ENCODE results near the gene CTRB2. TPM values are rescaled to one million over a fixed set of nuclear protein-coding genes. Genes with fewer than 3 reads are reported as not detected.

CTRB2 gene
- total RNA-seq, 1 donor from 2014 or later = not detected

DNA sequence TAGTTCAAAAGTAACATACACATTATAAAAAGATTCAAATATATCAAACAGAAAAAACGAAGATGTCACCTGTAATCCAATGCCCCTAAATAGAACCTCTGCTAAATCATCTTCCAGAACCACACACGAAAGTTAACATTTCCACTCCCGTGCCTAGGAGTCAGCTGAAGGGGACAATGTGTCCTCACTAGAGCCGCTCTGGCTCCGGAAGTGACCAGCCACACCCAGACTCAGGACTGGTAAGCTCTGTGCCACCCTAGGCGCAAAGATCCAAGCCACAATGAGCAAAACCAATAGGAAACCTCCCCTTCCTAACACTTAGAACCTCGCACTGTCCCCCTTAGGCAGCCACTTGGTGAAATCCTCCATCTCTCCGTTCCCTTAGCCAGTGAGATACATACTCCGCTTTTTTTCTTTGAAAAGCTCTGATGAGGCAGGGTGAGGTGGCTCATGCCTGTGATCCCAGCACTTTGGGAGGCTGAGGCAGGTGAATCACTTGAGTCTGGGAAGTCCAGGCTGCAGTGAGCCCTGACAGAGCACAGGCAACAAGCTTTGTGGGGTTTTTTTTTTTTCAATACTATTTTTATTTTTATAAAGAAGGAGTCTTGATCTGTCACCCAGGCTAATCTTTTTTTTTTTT lies 23.6 kb upstream of the CTRB2 start:
- TF ChIP-seq, protein P1, sequence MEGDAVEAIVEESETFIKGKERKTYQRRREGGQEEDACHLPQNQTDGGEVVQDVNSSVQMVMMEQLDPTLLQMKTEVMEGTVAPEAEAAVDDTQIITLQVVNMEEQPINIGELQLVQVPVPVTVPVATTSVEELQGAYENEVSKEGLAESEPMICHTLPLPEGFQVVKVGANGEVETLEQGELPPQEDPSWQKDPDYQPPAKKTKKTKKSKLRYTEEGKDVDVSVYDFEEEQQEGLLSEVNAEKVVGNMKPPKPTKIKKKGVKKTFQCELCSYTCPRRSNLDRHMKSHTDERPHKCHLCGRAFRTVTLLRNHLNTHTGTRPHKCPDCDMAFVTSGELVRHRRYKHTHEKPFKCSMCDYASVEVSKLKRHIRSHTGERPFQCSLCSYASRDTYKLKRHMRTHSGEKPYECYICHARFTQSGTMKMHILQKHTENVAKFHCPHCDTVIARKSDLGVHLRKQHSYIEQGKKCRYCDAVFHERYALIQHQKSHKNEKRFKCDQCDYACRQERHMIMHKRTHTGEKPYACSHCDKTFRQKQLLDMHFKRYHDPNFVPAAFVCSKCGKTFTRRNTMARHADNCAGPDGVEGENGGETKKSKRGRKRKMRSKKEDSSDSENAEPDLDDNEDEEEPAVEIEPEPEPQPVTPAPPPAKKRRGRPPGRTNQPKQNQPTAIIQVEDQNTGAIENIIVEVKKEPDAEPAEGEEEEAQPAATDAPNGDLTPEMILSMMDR (conservative IDR thresholded peaks at IDR 0.05) = no peak
- H3K27ac Mint-ChIP-seq (ENCODE audit: unreplicated experiment) = no peak overlapping the region
- peak overlapping the region; percentile 45 for H3K4me3 Mint-ChIP-seq
- no peaks in the 10 kb centered on the region for H3K9me3 Mint-ChIP-seq
- DNase-seq (ENCODE audit: low read depth, low spot score) = no peak
- peaks cover 3% of the 10 kb centered on the region for H3K36me3 Mint-ChIP-seq (ENCODE audit: low read depth)
- H3K4me1 Mint-ChIP-seq = peaks cover 9% of the 10 kb centered on the region
- peaks cover 3% of the 10 kb centered on the region for H3K27me3 Mint-ChIP-seq (ENCODE audit: low read depth)

DNA sequence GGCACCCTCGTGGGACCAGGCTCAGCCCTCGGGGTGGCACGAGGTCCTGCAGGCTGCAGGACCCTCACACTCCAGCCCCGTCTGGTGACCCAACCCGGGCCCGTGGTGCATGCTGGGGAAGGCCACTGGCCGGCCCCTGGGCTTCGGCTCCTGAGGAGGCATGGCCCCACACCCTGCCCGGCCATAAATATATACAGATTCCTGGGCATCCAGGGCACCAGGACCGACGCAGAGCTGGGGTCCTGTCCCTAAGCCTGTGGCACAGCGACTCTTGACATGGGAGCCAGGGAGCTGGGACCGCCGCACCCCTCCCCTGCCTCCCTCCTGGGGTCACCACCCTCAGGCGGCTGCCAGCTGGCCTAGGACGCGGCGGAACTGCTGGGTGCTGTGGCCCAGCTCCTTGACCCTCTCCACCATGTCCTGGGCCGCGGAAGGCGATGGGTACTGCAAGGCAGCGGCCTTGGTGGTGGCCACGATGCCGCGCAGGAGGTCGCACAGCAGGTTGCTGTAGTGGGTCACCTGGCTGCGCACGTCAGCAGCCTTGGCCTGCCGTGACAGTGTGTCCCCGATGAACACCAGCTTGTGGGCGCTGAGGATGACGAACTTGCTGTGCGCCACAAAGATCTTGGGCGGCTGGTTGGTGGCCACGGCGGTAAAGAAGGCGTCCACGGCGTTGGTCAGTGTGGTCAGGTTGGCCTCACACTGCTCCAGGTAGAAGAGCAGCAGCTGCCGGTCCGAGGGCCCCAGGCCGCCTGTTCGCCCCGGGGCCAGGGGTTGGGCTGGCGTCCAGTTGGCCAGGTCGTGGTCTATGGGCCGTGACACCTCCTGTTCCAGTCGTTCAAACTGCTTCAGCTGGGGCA lies 22.4 kb upstream of the CTRB2 start:
- Mint-ChIP-seq H3K27ac (ENCODE audit: unreplicated experiment) (no peak overlapping the region), H3K36me3 (ENCODE audit: low read depth) (peaks cover 3% of the 10 kb centered on the region), H3K4me3 (no peak overlapping the region), H3K9me3 (no peaks in the 10 kb centered on the region), H3K4me1 (peaks cover 9% of the 10 kb centered on the region), H3K27me3 (ENCODE audit: low read depth) (peaks cover 3% of the 10 kb centered on the region)
- TF ChIP-seq, protein P1 (conservative IDR thresholded peaks at IDR 0.05) = no peak
- DNase-seq (ENCODE audit: low read depth, low spot score) = no peak

DNA sequence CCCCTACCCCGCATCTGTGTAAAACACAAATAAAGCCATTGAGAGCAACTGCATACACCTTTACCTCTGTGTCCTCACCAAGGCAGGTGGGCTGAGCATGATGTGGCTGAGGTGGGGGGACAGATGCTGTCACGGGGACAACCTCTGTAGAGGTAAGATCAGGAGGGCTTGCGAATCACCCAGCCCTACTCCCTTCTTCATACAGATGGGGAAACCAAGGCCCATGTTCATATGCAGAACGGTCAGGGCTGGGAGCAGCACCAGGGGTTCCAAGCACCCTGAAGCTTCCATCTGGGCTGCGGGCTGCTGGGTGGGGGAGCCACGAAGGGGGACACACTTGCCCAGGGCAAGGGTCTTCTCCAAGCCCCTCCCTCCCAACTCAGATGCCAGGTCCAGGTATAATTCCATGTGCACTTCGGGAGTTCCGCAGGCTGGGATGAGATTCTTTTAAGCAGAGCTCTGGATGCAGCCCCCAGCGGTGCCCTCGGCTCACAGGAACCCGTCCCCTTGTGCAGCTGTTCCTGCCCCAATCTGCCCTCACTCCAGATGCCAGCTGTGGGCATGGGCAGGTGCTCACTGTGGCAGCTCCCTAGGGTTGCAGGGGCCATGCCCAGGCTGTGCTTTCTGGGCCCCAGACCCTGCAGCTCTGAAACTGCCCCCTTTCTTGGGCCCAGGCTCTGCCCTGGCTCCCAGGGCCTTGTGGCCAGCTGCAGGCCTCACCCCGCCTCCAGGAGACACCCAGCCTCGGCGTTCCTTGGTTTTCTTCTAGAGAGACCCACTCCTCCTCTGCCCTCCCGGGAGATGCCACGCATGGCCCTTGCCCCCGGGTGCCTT lies 21.4 kb upstream of the CTRB2 start:
- H3K36me3 Mint-ChIP-seq (ENCODE audit: low read depth) = peaks cover 3% of the 10 kb centered on the region
- H3K4me3 Mint-ChIP-seq = no peak overlapping the region
- peaks cover 5% of the 10 kb centered on the region for H3K4me1 Mint-ChIP-seq
- peaks cover 6% of the 10 kb centered on the region for H3K27me3 Mint-ChIP-seq (ENCODE audit: low read depth)
- TF ChIP-seq, protein P1 (conservative IDR thresholded peaks at IDR 0.05) = no peak
- no peak overlapping the region for H3K27ac Mint-ChIP-seq (ENCODE audit: unreplicated experiment)
- no peak for DNase-seq (ENCODE audit: low read depth, low spot score)
- H3K9me3 Mint-ChIP-seq = no peaks in the 10 kb centered on the region

DNA sequence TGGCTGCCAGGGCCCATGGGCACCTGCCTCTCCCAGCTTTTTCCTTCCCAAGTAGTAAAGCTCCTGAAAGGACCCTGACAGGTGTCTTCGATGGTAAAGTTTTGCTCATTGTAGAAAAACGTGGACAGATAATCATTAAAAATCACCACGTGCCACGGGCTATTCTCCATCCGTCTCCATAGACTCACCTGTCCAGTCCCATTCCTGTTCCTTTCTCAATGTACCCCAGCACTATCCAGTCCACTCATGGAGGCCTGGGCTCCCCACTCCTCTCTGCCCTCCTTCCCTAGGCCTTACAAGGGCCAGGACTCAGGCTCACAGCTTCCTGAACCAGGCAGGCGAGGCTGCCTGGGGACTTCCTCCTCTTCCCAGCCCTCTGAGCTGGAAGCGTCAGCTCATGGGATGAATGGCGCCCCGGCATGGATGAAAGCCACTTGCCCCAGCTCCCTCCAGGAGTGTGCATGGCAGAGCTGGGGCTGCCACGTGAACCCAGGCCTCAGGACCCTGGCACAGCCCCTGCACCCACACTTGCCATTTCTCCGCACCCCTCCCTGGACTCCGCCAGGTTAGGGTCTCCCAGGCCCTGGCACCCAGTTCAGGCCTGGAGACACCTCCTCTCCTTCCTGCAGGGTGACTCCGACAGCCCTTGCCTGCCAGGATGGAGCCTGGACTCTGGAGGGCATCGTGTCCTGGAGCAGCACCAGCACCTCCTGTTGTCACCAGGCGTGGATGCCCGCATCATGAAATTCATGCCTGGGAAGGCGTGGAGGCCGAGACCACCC lies 20.6 kb upstream of the CTRB2 start:
- Mint-ChIP-seq H3K9me3 (no peaks in the 10 kb centered on the region), H3K4me1 (peaks cover 5% of the 10 kb centered on the region), H3K27ac (ENCODE audit: unreplicated experiment) (no peak overlapping the region), H3K36me3 (ENCODE audit: low read depth) (peaks cover 3% of the 10 kb centered on the region), H3K27me3 (ENCODE audit: low read depth) (peaks cover 6% of the 10 kb centered on the region), H3K4me3 (peak overlapping the region; percentile 49)
- TF ChIP-seq, protein P1 (conservative IDR thresholded peaks at IDR 0.05) = no peak
- DNase-seq (ENCODE audit: low read depth, low spot score) = no peak
